Measurements from ENCODE around the gene OPHN1.

The OPHN1 gene

GRCh38 chrX:68417651-68418050 lies 15.6 kb downstream of the OPHN1 start:
- POLR2A ChIA-PET (ENCODE audit: low non-redundant PET), result no interaction called here
- no peak overlapping the region for H3K27ac ChIP-seq
- CTCF ChIA-PET, result interaction anchor here (0.5 kb wide), 1 partner anchor 31 kb away, joined by 3 read pairs; no protein-coding TSS in a partner anchor
- TF ChIP-seq, protein P1, sequence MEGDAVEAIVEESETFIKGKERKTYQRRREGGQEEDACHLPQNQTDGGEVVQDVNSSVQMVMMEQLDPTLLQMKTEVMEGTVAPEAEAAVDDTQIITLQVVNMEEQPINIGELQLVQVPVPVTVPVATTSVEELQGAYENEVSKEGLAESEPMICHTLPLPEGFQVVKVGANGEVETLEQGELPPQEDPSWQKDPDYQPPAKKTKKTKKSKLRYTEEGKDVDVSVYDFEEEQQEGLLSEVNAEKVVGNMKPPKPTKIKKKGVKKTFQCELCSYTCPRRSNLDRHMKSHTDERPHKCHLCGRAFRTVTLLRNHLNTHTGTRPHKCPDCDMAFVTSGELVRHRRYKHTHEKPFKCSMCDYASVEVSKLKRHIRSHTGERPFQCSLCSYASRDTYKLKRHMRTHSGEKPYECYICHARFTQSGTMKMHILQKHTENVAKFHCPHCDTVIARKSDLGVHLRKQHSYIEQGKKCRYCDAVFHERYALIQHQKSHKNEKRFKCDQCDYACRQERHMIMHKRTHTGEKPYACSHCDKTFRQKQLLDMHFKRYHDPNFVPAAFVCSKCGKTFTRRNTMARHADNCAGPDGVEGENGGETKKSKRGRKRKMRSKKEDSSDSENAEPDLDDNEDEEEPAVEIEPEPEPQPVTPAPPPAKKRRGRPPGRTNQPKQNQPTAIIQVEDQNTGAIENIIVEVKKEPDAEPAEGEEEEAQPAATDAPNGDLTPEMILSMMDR (conservative IDR thresholded peaks at IDR 0.05; ENCODE audit: low read depth), result no peak
- no peak for DNase-seq (ENCODE audit: low spot score)

GRCh38 chrX:68416592-68416991 lies 16.7 kb downstream of the OPHN1 start:
- no peak overlapping the region for H3K27ac ChIP-seq
- peak; percentile 17 for DNase-seq (ENCODE audit: low spot score)
- CTCF ChIA-PET, result no interaction called here
- TF ChIP-seq, protein P1 (conservative IDR thresholded peaks at IDR 0.05; ENCODE audit: low read depth), result no peak
- POLR2A ChIA-PET (ENCODE audit: low non-redundant PET), result no interaction called here

DNA sequence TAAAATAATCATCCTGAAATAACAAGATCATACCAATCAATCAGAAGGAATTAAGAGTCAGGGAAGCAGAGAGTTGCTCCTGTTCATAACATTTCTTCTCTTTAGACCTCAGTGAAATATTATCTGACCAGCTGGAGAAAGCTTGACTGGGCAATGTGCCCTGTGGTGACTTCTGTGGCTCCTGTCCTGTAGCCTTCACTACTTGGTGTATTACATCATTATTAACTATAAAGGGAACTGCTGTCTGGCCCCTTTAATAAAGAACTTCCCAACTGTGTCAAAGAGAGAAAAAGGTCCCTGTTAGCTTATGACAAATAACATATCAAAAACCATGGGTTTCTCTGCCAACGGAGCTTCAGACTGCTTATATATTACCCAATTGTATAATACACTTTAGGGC lies 18.0 kb downstream of the OPHN1 start:
- DNase-seq (ENCODE audit: low spot score), result no peak
- POLR2A ChIA-PET (ENCODE audit: low non-redundant PET), result no interaction called here

DNA sequence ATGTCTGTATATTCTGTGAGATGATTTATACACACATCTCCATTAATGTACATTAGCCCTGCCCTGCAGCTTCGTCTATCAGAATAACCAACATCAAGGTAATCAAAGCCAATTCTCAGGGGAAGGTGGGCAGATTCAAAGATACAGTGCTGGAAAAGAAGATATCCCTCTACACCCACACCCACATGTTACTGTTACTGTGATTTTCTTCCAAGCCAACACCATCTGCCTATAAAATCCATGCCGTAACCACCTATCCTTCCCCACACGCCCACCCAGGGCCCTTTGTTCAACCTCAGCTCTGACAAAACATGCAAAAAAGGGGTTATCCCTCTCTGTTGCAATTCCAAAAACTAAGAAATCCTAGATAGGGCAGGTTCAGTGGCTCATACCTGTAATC lies 20.0 kb downstream of the OPHN1 start:
- no peak overlapping the region for H3K27ac ChIP-seq
- TF ChIP-seq, protein P1 (conservative IDR thresholded peaks at IDR 0.05; ENCODE audit: low read depth), result no peak
- DNase-seq (ENCODE audit: low spot score), result no peak
- ChIA-PET POLR2A (ENCODE audit: low non-redundant PET) (no interaction called here), CTCF (no interaction called here)

More for the DNA sequence above, 18.0 kb downstream of the OPHN1 start:
- TF ChIP-seq, protein P1 (conservative IDR thresholded peaks at IDR 0.05; ENCODE audit: low read depth), result no peak
- no peak overlapping the region for H3K27ac ChIP-seq
- CTCF ChIA-PET, result no interaction called here

GRCh38 chrX:68411729-68412128 lies 21.6 kb downstream of the OPHN1 start:
- ChIA-PET POLR2A (ENCODE audit: low non-redundant PET) (no interaction called here), CTCF (interaction anchor here (0.5 to 0.7 kb wide), 2 partner anchors 16 to 48 kb away, joined by 3 to 4 read pairs; no protein-coding TSS in a partner anchor)
- TF ChIP-seq, protein P1 (conservative IDR thresholded peaks at IDR 0.05; ENCODE audit: low read depth), result no peak
- no peak overlapping the region for H3K27ac ChIP-seq
- no peak for DNase-seq (ENCODE audit: low spot score)

GRCh38 chrX:68409194-68409593 lies 24.1 kb downstream of the OPHN1 start:
- no peak for DNase-seq (ENCODE audit: low spot score)
- ChIA-PET POLR2A (ENCODE audit: low non-redundant PET) (no interaction called here), CTCF (no interaction called here)
- no peak overlapping the region for H3K27ac ChIP-seq
- TF ChIP-seq, protein P1 (conservative IDR thresholded peaks at IDR 0.05; ENCODE audit: low read depth), result no peak

GRCh38 chrX:68403522-68403921 lies 29.8 kb downstream of the OPHN1 start:
- no peak for DNase-seq (ENCODE audit: low spot score)
- POLR2A ChIA-PET (ENCODE audit: low non-redundant PET), result no interaction called here
- H3K27ac ChIP-seq, result no peak overlapping the region
- CTCF ChIA-PET, result interaction anchor here (0.6 kb wide), 1 partner anchor 111 kb away, joined by 3 read pairs; no protein-coding TSS in a partner anchor
- TF ChIP-seq, protein P1 (conservative IDR thresholded peaks at IDR 0.05; ENCODE audit: low read depth), result no peak

Data from RWPE1 (cell line).